ENCODE measurements around the gene NCOR1. TPM values are rescaled to one million over a fixed set of nuclear protein-coding genes. Genes with fewer than 3 reads are reported as not detected.
"Not testable (repeated sequence)": the region's sequence is repeated elsewhere in the genome, so short reads cannot be mapped to it uniquely, and the experiment has no call there.

Gene NCOR1
- total RNA-seq, 1 experiment from 2014 or later = 83.8 TPM

- H3K27me3 ChIP-seq (ENCODE audit: control insufficient read depth, insufficient read depth, low read length) = no peaks in the 10 kb centered on the region
- in situ Hi-C loops (cut with HindIII; ENCODE audit: low pct_unique_long_range_greater_than_20kb, low sequenced_read_pairs) = no loop called here
- intact Hi-C loops (cut with micrococcal nuclease; ENCODE audit: unreplicated experiment) = no loop called here
- ChIA-PET CTCF (interaction anchor here (0.7 kb wide), 1 partner anchor 12 kb away, joined by 5 read pairs; no protein-coding TSS in a partner anchor), POLR2A (no interaction called here)
- no peaks in the 10 kb centered on the region; the same call in 1 of the 2 replicates for H3K4me1 ChIP-seq (ENCODE audit: control insufficient read depth, insufficient read depth, low read length)
- ATAC-seq (no peak), DNase-seq (ENCODE audit: low read depth, low spot score) (no peak)
- H3K27ac ChIP-seq (ENCODE audit: low read length) = no peak overlapping the region
- no TSS peak for BruUV-seq (replicated peaks)
- TF ChIP-seq POLR2AphosphoS5 (IDR thresholded peaks at IDR 0.05; ENCODE audit: low read depth, low read length) (no peak), SIN3A (IDR thresholded peaks at IDR 0.05; ENCODE audit: borderline replicate concordance, insufficient read depth, low read depth, low read length) (no peak), TCF7L2 (IDR thresholded peaks at IDR 0.05; ENCODE audit: low read depth, low read length) (no peak)
- TF ChIP-seq, protein P1, sequence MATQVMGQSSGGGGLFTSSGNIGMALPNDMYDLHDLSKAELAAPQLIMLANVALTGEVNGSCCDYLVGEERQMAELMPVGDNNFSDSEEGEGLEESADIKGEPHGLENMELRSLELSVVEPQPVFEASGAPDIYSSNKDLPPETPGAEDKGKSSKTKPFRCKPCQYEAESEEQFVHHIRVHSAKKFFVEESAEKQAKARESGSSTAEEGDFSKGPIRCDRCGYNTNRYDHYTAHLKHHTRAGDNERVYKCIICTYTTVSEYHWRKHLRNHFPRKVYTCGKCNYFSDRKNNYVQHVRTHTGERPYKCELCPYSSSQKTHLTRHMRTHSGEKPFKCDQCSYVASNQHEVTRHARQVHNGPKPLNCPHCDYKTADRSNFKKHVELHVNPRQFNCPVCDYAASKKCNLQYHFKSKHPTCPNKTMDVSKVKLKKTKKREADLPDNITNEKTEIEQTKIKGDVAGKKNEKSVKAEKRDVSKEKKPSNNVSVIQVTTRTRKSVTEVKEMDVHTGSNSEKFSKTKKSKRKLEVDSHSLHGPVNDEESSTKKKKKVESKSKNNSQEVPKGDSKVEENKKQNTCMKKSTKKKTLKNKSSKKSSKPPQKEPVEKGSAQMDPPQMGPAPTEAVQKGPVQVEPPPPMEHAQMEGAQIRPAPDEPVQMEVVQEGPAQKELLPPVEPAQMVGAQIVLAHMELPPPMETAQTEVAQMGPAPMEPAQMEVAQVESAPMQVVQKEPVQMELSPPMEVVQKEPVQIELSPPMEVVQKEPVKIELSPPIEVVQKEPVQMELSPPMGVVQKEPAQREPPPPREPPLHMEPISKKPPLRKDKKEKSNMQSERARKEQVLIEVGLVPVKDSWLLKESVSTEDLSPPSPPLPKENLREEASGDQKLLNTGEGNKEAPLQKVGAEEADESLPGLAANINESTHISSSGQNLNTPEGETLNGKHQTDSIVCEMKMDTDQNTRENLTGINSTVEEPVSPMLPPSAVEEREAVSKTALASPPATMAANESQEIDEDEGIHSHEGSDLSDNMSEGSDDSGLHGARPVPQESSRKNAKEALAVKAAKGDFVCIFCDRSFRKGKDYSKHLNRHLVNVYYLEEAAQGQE (IDR thresholded peaks at IDR 0.05; ENCODE audit: insufficient read depth in 1 of 2, low read depth in 2 of 2, low read length in 1 of 2) = no peak
- TF ChIP-seq, protein P2, sequence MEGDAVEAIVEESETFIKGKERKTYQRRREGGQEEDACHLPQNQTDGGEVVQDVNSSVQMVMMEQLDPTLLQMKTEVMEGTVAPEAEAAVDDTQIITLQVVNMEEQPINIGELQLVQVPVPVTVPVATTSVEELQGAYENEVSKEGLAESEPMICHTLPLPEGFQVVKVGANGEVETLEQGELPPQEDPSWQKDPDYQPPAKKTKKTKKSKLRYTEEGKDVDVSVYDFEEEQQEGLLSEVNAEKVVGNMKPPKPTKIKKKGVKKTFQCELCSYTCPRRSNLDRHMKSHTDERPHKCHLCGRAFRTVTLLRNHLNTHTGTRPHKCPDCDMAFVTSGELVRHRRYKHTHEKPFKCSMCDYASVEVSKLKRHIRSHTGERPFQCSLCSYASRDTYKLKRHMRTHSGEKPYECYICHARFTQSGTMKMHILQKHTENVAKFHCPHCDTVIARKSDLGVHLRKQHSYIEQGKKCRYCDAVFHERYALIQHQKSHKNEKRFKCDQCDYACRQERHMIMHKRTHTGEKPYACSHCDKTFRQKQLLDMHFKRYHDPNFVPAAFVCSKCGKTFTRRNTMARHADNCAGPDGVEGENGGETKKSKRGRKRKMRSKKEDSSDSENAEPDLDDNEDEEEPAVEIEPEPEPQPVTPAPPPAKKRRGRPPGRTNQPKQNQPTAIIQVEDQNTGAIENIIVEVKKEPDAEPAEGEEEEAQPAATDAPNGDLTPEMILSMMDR (IDR thresholded peaks at IDR 0.05) = no peak
- no peaks in the 10 kb centered on the region for H3K9me3 ChIP-seq (ENCODE audit: control insufficient read depth, insufficient read depth, low read depth, low read length)
- no peak overlapping the region for H3K4me3 ChIP-seq (ENCODE audit: low read depth in 2 of 2, low read length in 2 of 2)
- peaks cover 22% of the 10 kb centered on the region for H3K36me3 ChIP-seq (ENCODE audit: control insufficient read depth, insufficient read depth, low read length)
Measured at GRCh38 chr17:16148596-16148995, 66.7 kb downstream of the NCOR1 start.

- H3K9me3 ChIP-seq (ENCODE audit: control insufficient read depth, insufficient read depth, low read depth, low read length); H3K4me1 ChIP-seq (ENCODE audit: control insufficient read depth, insufficient read depth, low read length); CTCF ChIA-PET; BruUV-seq (replicated peaks); ATAC-seq; in situ Hi-C loops (cut with HindIII; ENCODE audit: low pct_unique_long_range_greater_than_20kb, low sequenced_read_pairs); POLR2A ChIA-PET; H3K27me3 ChIP-seq (ENCODE audit: control insufficient read depth, insufficient read depth, low read length); intact Hi-C loops (cut with micrococcal nuclease; ENCODE audit: unreplicated experiment); DNase-seq (ENCODE audit: low read depth, low spot score); H3K27ac ChIP-seq (ENCODE audit: low read length); H3K4me3 ChIP-seq (ENCODE audit: low read depth in 2 of 2, low read length in 2 of 2): not testable (repeated sequence)
- peaks cover 23% of the 10 kb centered on the region for H3K36me3 ChIP-seq (ENCODE audit: control insufficient read depth, insufficient read depth, low read length)
Measured at GRCh38 chr17:16145319-16145890, 69.9 kb downstream of the NCOR1 start.

DNA sequence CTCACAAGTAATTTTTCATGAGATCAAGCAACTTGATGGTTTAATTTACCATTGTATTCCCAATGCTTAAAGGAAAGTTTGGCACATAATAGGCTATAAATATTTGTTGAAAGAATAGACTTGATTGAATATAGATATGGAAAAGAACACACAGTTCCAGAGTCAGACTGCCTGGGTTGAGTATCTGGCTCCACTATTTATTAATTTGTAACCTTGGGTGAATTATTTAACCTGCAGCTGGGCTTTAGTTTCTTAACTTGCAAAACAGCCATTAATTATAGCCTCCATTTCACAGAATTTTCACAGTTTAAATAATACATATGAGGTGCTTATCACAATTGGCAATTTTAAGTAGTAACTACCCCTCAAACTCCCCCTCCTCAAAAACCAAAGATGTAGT, 73.6 kb downstream of the NCOR1 start:
- Histone ChIP-seq H3K27ac (ENCODE audit: low read length) (no peak overlapping the region), H3K4me3 (ENCODE audit: low read depth in 2 of 2, low read length in 2 of 2) (no peak overlapping the region), H3K4me1 (ENCODE audit: control insufficient read depth, insufficient read depth, low read length) (no peaks in the 10 kb centered on the region), H3K27me3 (ENCODE audit: control insufficient read depth, insufficient read depth, low read length) (no peaks in the 10 kb centered on the region), H3K36me3 (ENCODE audit: control insufficient read depth, insufficient read depth, low read length) (peaks cover 26% of the 10 kb centered on the region; the same call in 1 of the 2 replicates), H3K9me3 (ENCODE audit: control insufficient read depth, insufficient read depth, low read depth, low read length) (no peaks in the 10 kb centered on the region)
- POLR2A ChIA-PET = no interaction called here
- in situ Hi-C loops (cut with HindIII; ENCODE audit: low pct_unique_long_range_greater_than_20kb, low sequenced_read_pairs) = no loop called here
- BruUV-seq (replicated peaks) = no TSS peak
- no peak for TF ChIP-seq TCF7L2 (IDR thresholded peaks at IDR 0.05; ENCODE audit: low read depth, low read length)
- DNase-seq (ENCODE audit: low read depth, low spot score) (no peak), ATAC-seq (no peak)
- intact Hi-C loops (cut with micrococcal nuclease; ENCODE audit: unreplicated experiment) = no loop called here
- CTCF ChIA-PET = no interaction called here
